Measurements from ENCODE around the gene IQCH.

Gene IQCH

DNA sequence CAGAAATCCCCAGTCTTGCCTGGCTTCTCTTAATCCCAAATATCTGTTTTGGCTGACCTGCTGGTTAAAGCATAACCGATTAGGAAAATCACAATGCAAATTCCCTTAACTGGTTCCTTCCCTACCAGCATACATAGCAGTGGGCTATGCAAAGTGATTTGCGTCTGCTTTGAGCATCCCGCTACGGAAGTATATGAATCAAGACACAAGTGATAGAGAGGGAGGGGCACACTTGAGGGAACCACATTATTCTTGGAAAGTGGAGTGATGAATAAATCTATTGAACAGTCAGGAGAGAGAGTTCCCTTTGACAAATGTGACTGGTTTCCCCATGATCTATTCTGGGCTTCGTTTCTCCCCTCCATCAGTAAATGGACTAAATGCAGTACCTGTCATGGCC is 146.8 kb downstream of the IQCH start:
- TF ChIP-seq, protein P1, sequence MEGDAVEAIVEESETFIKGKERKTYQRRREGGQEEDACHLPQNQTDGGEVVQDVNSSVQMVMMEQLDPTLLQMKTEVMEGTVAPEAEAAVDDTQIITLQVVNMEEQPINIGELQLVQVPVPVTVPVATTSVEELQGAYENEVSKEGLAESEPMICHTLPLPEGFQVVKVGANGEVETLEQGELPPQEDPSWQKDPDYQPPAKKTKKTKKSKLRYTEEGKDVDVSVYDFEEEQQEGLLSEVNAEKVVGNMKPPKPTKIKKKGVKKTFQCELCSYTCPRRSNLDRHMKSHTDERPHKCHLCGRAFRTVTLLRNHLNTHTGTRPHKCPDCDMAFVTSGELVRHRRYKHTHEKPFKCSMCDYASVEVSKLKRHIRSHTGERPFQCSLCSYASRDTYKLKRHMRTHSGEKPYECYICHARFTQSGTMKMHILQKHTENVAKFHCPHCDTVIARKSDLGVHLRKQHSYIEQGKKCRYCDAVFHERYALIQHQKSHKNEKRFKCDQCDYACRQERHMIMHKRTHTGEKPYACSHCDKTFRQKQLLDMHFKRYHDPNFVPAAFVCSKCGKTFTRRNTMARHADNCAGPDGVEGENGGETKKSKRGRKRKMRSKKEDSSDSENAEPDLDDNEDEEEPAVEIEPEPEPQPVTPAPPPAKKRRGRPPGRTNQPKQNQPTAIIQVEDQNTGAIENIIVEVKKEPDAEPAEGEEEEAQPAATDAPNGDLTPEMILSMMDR (IDR thresholded peaks at IDR 0.05; ENCODE audit: borderline replicate concordance, insufficient read depth, low read depth, low read length): no peak
- no peak overlapping the region for H3K4me3 ChIP-seq (ENCODE audit: low read depth, low read length)

- H3K4me3 ChIP-seq (ENCODE audit: low read depth, low read length): no peak overlapping the region
- TF ChIP-seq, protein P1 (IDR thresholded peaks at IDR 0.05; ENCODE audit: borderline replicate concordance, insufficient read depth, low read depth, low read length): no peak
Observed at GRCh38 chr15:67403428-67404154, 149.0 kb downstream of the IQCH start.

DNA sequence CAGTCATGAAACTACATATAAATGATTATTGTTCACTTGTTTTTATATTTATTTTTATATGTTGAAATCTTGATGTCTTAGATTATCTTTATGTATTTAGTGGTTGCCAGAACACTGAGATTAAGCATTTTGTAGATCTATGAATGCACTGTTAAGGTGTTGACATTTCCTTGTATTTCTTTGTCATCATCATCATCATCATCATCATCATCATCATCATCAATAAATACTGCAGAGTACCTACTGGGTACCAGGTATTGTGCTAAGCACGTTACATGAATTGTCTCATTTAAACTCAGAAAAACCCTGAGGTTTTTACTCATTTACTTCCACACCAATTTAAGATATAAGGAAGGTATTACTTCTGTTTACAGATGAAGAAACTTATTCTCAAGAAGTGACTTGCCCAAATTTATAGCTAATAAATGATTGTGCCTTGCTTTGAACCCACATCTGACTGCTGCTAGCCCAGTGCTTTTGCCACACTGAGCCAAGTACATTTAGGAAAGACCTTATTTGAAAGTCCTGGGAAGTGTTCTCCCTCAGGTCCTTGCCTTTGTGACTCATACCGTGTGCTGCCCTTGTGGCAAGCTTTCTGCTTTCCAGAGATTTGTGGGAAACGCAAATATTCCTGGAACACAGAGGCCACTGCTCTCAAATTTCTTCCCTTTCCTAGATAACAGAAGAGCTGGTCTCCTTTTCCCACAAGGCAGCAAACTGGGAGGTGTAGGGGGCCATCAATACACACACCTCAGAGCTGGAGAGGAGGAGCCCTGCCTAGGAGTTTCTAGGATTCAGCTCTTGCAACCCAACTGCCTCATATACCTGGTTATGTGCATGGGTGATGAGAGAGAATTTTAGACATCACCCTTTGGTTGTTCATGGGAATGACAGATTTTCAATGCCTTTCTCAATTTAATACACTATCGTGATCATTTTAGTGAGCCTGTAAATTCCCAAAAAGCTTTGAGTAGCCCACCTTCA is 150.9 kb downstream of the IQCH start:
- TF ChIP-seq, protein P1 (IDR thresholded peaks at IDR 0.05; ENCODE audit: borderline replicate concordance, insufficient read depth, low read depth, low read length): no peak
- H3K4me3 ChIP-seq (ENCODE audit: low read depth, low read length): no peak overlapping the region

DNA sequence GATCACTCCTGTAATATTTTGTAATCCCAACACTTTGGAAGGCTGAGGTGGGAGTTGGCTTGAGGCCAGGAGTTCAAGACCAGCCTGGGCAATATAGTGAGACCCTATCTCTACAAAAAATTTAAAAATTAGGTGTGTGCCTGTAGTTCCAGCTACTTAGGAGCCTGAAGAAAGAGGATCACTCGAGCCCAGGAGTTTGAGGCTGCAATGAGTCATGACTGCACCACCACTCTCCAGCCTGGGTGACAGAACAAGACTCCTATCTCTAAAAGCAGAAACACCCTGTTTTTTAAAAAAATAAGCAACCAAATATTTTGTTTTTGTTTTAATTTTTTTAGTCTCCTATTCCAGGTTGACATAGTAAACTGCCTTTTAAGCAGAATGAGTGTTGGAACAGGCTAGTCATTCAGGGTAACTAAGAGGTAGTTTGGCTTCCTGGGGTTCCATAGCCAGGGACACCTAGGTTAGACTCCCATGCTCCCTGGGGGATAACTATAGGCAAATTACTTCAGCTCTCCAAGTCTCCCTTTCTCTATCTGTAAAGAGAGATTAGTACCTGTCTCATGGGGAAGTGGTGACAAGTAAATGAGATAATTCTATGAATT is 151.8 kb downstream of the IQCH start:
- TF ChIP-seq, protein P1 (IDR thresholded peaks at IDR 0.05; ENCODE audit: borderline replicate concordance, insufficient read depth, low read depth, low read length): no peak
- H3K4me3 ChIP-seq (ENCODE audit: low read depth, low read length): no peak overlapping the region

GRCh38 chr15:67407786-67408185 is 153.2 kb downstream of the IQCH start:
- TF ChIP-seq, protein P1 (IDR thresholded peaks at IDR 0.05; ENCODE audit: borderline replicate concordance, insufficient read depth, low read depth, low read length): no peak
- no peak overlapping the region for H3K4me3 ChIP-seq (ENCODE audit: low read depth, low read length)

- no peak overlapping the region for H3K4me3 ChIP-seq (ENCODE audit: low read depth, low read length)
- TF ChIP-seq, protein P1 (IDR thresholded peaks at IDR 0.05; ENCODE audit: borderline replicate concordance, insufficient read depth, low read depth, low read length): no peak
Observed at GRCh38 chr15:67409175-67409574, 154.6 kb downstream of the IQCH start.

Data from GM12875 (cell line).